Measurements from ENCODE around the gene HECW1.
"Not testable (repeated sequence)": the region's sequence is repeated elsewhere in the genome, so short reads cannot be mapped to it uniquely, and the experiment has no call there.

The HECW1 gene

GRCh38 chr7:43210539-43210938, 98.1 kb downstream of the HECW1 start:
- DNase-seq = not testable (repeated sequence)

GRCh38 chr7:43211286-43211685, 98.8 kb downstream of the HECW1 start:
- DNase-seq = no peak

- DNase-seq = no peak
Observed at GRCh38 chr7:43211693-43212092, 99.2 kb downstream of the HECW1 start.

- DNase-seq = no peak
Observed at GRCh38 chr7:43212921-43213320, 100.5 kb downstream of the HECW1 start.

- DNase-seq = no peak
Observed at GRCh38 chr7:43215061-43215460, 102.6 kb downstream of the HECW1 start.

- DNase-seq = no peak
Observed at GRCh38 chr7:43217055-43217454, 104.6 kb downstream of the HECW1 start.

GRCh38 chr7:43218901-43219300, 106.5 kb downstream of the HECW1 start:
- not testable (repeated sequence) for DNase-seq

- no peak for DNase-seq
Observed at GRCh38 chr7:43220250-43220649, 107.8 kb downstream of the HECW1 start.

GRCh38 chr7:43220742-43221141, 108.3 kb downstream of the HECW1 start:
- no peak for DNase-seq

GRCh38 chr7:43229801-43230200, 117.4 kb downstream of the HECW1 start:
- no peak for DNase-seq

GRCh38 chr7:43232366-43232765, 119.9 kb downstream of the HECW1 start:
- no peak for DNase-seq

- no peak for DNase-seq
Observed at GRCh38 chr7:43234073-43234472, 121.6 kb downstream of the HECW1 start.

- no peak for DNase-seq
Observed at GRCh38 chr7:43234968-43235367, 122.5 kb downstream of the HECW1 start.

GRCh38 chr7:43240565-43240964, 128.1 kb downstream of the HECW1 start:
- DNase-seq = no peak

- DNase-seq = no peak
Observed at GRCh38 chr7:43242628-43243255, 130.3 kb downstream of the HECW1 start.

- DNase-seq = no peak
Observed at GRCh38 chr7:43244232-43244631, 131.8 kb downstream of the HECW1 start.

- no peak for DNase-seq
Observed at GRCh38 chr7:43244784-43245183, 132.3 kb downstream of the HECW1 start.

- no peak for DNase-seq
Observed at GRCh38 chr7:43247757-43248156, 135.3 kb downstream of the HECW1 start.

GRCh38 chr7:43248553-43248952, 136.1 kb downstream of the HECW1 start:
- DNase-seq = no peak

- no peak for DNase-seq
Observed at GRCh38 chr7:43248961-43249822, 136.7 kb downstream of the HECW1 start.

GRCh38 chr7:43249823-43250145, 137.3 kb downstream of the HECW1 start:
- DNase-seq = no peak

- DNase-seq = peak; percentile 79
Observed at GRCh38 chr7:43260980-43261878, 148.8 kb downstream of the HECW1 start.

- no peak for DNase-seq
Observed at GRCh38 chr7:43265139-43265538, 152.7 kb downstream of the HECW1 start.
